ENCODE results near the gene MACROD2.

DNA sequence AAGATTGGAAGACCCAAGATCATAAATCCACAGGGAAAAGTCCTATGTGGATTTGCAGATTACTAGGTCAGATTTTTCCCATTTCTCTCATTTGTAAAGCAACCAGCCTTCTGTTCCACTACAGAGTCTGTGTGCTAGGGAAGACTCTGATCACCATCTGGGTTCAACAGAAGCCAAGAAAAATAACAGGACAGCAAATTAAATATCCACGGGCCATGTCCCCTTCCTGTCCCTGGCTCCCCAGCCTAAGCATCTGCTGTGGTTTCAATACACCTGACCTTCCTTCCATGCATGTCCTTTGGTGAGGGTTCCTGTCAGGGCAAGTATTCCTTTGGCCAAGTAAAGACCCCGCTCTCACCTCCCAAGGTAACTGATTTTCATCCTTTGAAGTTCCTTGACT is 2019.1 kb downstream of the MACROD2 start:
- TF ChIP-seq, protein P1, sequence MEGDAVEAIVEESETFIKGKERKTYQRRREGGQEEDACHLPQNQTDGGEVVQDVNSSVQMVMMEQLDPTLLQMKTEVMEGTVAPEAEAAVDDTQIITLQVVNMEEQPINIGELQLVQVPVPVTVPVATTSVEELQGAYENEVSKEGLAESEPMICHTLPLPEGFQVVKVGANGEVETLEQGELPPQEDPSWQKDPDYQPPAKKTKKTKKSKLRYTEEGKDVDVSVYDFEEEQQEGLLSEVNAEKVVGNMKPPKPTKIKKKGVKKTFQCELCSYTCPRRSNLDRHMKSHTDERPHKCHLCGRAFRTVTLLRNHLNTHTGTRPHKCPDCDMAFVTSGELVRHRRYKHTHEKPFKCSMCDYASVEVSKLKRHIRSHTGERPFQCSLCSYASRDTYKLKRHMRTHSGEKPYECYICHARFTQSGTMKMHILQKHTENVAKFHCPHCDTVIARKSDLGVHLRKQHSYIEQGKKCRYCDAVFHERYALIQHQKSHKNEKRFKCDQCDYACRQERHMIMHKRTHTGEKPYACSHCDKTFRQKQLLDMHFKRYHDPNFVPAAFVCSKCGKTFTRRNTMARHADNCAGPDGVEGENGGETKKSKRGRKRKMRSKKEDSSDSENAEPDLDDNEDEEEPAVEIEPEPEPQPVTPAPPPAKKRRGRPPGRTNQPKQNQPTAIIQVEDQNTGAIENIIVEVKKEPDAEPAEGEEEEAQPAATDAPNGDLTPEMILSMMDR (conservative IDR thresholded peaks at IDR 0.05 in 1 of 2, IDR thresholded peaks at IDR 0.05 in 1 of 2; ENCODE audit: extremely low read depth in 1 of 2, insufficient read depth in 1 of 2, low read depth in 1 of 2, low read length in 2 of 2): no peak
- no peak for TF ChIP-seq EZH2 (IDR thresholded peaks at IDR 0.05; ENCODE audit: borderline replicate concordance, low read length)

Measured in mammary epithelial cell (primary cell).